ENCODE results near the gene AGAP1.

AGAP1 gene

GRCh38 chr2:235606004-235606715 is 112.3 kb downstream of the AGAP1 start:
- no peak overlapping the region for H3K27ac ChIP-seq (ENCODE audit: low read length)
- peaks cover 2% of the 10 kb centered on the region for H3K4me1 ChIP-seq (ENCODE audit: control insufficient read depth, insufficient read depth, low read length)
- H3K27me3 ChIP-seq (ENCODE audit: control insufficient read depth, insufficient read depth, low read length) = no peaks in the 10 kb centered on the region
- H3K36me3 ChIP-seq (ENCODE audit: control insufficient read depth, insufficient read depth, low read length) = no peaks in the 10 kb centered on the region
- no peak for DNase-seq (ENCODE audit: low read depth, low spot score)
- no CpG with 5 or more reads among the region's 10 CpGs for WGBS (ENCODE audit: insufficient coverage, insufficient read length)
- H3K4me3 ChIP-seq (ENCODE audit: low read length) = no peak overlapping the region
- H3K9me3 ChIP-seq (ENCODE audit: control insufficient read depth, insufficient read depth, low read length) = no peaks in the 10 kb centered on the region

GRCh38 chr2:235607546-235608199 is 113.8 kb downstream of the AGAP1 start:
- Histone ChIP-seq H3K4me3 (ENCODE audit: low read length) (no peak overlapping the region), H3K27me3 (ENCODE audit: control insufficient read depth, insufficient read depth, low read length) (no peaks in the 10 kb centered on the region), H3K36me3 (ENCODE audit: control insufficient read depth, insufficient read depth, low read length) (no peaks in the 10 kb centered on the region), H3K27ac (ENCODE audit: low read length) (no peak overlapping the region), H3K4me1 (ENCODE audit: control insufficient read depth, insufficient read depth, low read length) (peaks cover 4% of the 10 kb centered on the region), H3K9me3 (ENCODE audit: control insufficient read depth, insufficient read depth, low read length) (no peaks in the 10 kb centered on the region)
- WGBS (ENCODE audit: insufficient coverage, insufficient read length) = no CpG with 5 or more reads among the region's 18 CpGs
- no peak for DNase-seq (ENCODE audit: low read depth, low spot score)

- Histone ChIP-seq H3K4me1 (ENCODE audit: control insufficient read depth, insufficient read depth, low read length) (peaks cover 4% of the 10 kb centered on the region), H3K27me3 (ENCODE audit: control insufficient read depth, insufficient read depth, low read length) (no peaks in the 10 kb centered on the region), H3K4me3 (ENCODE audit: low read length) (no peak overlapping the region), H3K36me3 (ENCODE audit: control insufficient read depth, insufficient read depth, low read length) (no peaks in the 10 kb centered on the region), H3K9me3 (ENCODE audit: control insufficient read depth, insufficient read depth, low read length) (no peaks in the 10 kb centered on the region), H3K27ac (ENCODE audit: low read length) (no peak overlapping the region)
- DNase-seq (ENCODE audit: low read depth, low spot score) = no peak
- no CpG with 5 or more reads among the region's 14 CpGs for WGBS (ENCODE audit: insufficient coverage, insufficient read length)
Observed at GRCh38 chr2:235608200-235608887, 114.5 kb downstream of the AGAP1 start.

GRCh38 chr2:235609321-235609720 is 115.5 kb downstream of the AGAP1 start:
- no peaks in the 10 kb centered on the region for H3K36me3 ChIP-seq (ENCODE audit: control insufficient read depth, insufficient read depth, low read length)
- no peak overlapping the region for H3K4me3 ChIP-seq (ENCODE audit: low read length)
- WGBS (ENCODE audit: insufficient coverage, insufficient read length) = no CpG with 5 or more reads among the region's 11 CpGs
- H3K27ac ChIP-seq (ENCODE audit: low read length) = no peak overlapping the region
- no peaks in the 10 kb centered on the region for H3K27me3 ChIP-seq (ENCODE audit: control insufficient read depth, insufficient read depth, low read length)
- no peaks in the 10 kb centered on the region for H3K9me3 ChIP-seq (ENCODE audit: control insufficient read depth, insufficient read depth, low read length)
- H3K4me1 ChIP-seq (ENCODE audit: control insufficient read depth, insufficient read depth, low read length) = peaks cover 4% of the 10 kb centered on the region
- no peak for DNase-seq (ENCODE audit: low read depth, low spot score)

- H3K27me3 ChIP-seq (ENCODE audit: control insufficient read depth, insufficient read depth, low read length) = no peaks in the 10 kb centered on the region
- no CpG with 5 or more reads among the region's 5 CpGs for WGBS (ENCODE audit: insufficient coverage, insufficient read length)
- no peak overlapping the region for H3K4me3 ChIP-seq (ENCODE audit: low read length)
- no peak for DNase-seq (ENCODE audit: low read depth, low spot score)
- peaks cover 4% of the 10 kb centered on the region for H3K4me1 ChIP-seq (ENCODE audit: control insufficient read depth, insufficient read depth, low read length)
- no peaks in the 10 kb centered on the region for H3K9me3 ChIP-seq (ENCODE audit: control insufficient read depth, insufficient read depth, low read length)
- no peaks in the 10 kb centered on the region for H3K36me3 ChIP-seq (ENCODE audit: control insufficient read depth, insufficient read depth, low read length)
- no peak overlapping the region for H3K27ac ChIP-seq (ENCODE audit: low read length)
Observed at GRCh38 chr2:235609746-235610145, 115.9 kb downstream of the AGAP1 start.

GRCh38 chr2:235610696-235611257 is 116.9 kb downstream of the AGAP1 start:
- Histone ChIP-seq H3K36me3 (ENCODE audit: control insufficient read depth, insufficient read depth, low read length) (no peaks in the 10 kb centered on the region), H3K4me1 (ENCODE audit: control insufficient read depth, insufficient read depth, low read length) (peaks cover 4% of the 10 kb centered on the region), H3K27me3 (ENCODE audit: control insufficient read depth, insufficient read depth, low read length) (no peaks in the 10 kb centered on the region), H3K9me3 (ENCODE audit: control insufficient read depth, insufficient read depth, low read length) (no peaks in the 10 kb centered on the region), H3K27ac (ENCODE audit: low read length) (no peak overlapping the region), H3K4me3 (ENCODE audit: low read length) (no peak overlapping the region)
- WGBS (ENCODE audit: insufficient coverage, insufficient read length) = no CpG with 5 or more reads among the region's 12 CpGs
- no peak for DNase-seq (ENCODE audit: low read depth, low spot score)

GRCh38 chr2:235611349-235611748 is 117.5 kb downstream of the AGAP1 start:
- Histone ChIP-seq H3K27me3 (ENCODE audit: control insufficient read depth, insufficient read depth, low read length) (no peaks in the 10 kb centered on the region), H3K9me3 (ENCODE audit: control insufficient read depth, insufficient read depth, low read length) (no peaks in the 10 kb centered on the region), H3K4me1 (ENCODE audit: control insufficient read depth, insufficient read depth, low read length) (peaks cover 2% of the 10 kb centered on the region; the same call in 1 of the 2 replicates), H3K4me3 (ENCODE audit: low read length) (no peak overlapping the region), H3K36me3 (ENCODE audit: control insufficient read depth, insufficient read depth, low read length) (no peaks in the 10 kb centered on the region), H3K27ac (ENCODE audit: low read length) (no peak overlapping the region)
- no CpG with 5 or more reads among the region's 1 CpG for WGBS (ENCODE audit: insufficient coverage, insufficient read length)
- DNase-seq (ENCODE audit: low read depth, low spot score) = no peak

- WGBS (ENCODE audit: insufficient coverage, insufficient read length) = no CpG with 5 or more reads among the region's 7 CpGs
- no peaks in the 10 kb centered on the region for H3K36me3 ChIP-seq (ENCODE audit: control insufficient read depth, insufficient read depth, low read length)
- H3K4me1 ChIP-seq (ENCODE audit: control insufficient read depth, insufficient read depth, low read length) = peaks cover 2% of the 10 kb centered on the region; the same call in 1 of the 2 replicates
- no peak overlapping the region for H3K4me3 ChIP-seq (ENCODE audit: low read length)
- no peaks in the 10 kb centered on the region for H3K9me3 ChIP-seq (ENCODE audit: control insufficient read depth, insufficient read depth, low read length)
- H3K27me3 ChIP-seq (ENCODE audit: control insufficient read depth, insufficient read depth, low read length) = no peaks in the 10 kb centered on the region
- DNase-seq (ENCODE audit: low read depth, low spot score) = no peak
- H3K27ac ChIP-seq (ENCODE audit: low read length) = no peak overlapping the region
Observed at GRCh38 chr2:235611756-235612155, 117.9 kb downstream of the AGAP1 start.

GRCh38 chr2:235612181-235612950 is 118.5 kb downstream of the AGAP1 start:
- Histone ChIP-seq H3K9me3 (ENCODE audit: control insufficient read depth, insufficient read depth, low read length) (no peaks in the 10 kb centered on the region), H3K4me1 (ENCODE audit: control insufficient read depth, insufficient read depth, low read length) (peaks cover 2% of the 10 kb centered on the region; the same call in 1 of the 2 replicates), H3K27ac (ENCODE audit: low read length) (no peak overlapping the region), H3K36me3 (ENCODE audit: control insufficient read depth, insufficient read depth, low read length) (no peaks in the 10 kb centered on the region), H3K27me3 (ENCODE audit: control insufficient read depth, insufficient read depth, low read length) (no peaks in the 10 kb centered on the region), H3K4me3 (ENCODE audit: low read length) (no peak overlapping the region)
- DNase-seq (ENCODE audit: low read depth, low spot score) = no peak
- WGBS (ENCODE audit: insufficient coverage, insufficient read length) = no CpG with 5 or more reads among the region's 15 CpGs

- no peaks in the 10 kb centered on the region for H3K36me3 ChIP-seq (ENCODE audit: control insufficient read depth, insufficient read depth, low read length)
- peaks cover 2% of the 10 kb centered on the region; the same call in 1 of the 2 replicates for H3K4me1 ChIP-seq (ENCODE audit: control insufficient read depth, insufficient read depth, low read length)
- no peaks in the 10 kb centered on the region for H3K9me3 ChIP-seq (ENCODE audit: control insufficient read depth, insufficient read depth, low read length)
- H3K27ac ChIP-seq (ENCODE audit: low read length) = no peak overlapping the region
- H3K27me3 ChIP-seq (ENCODE audit: control insufficient read depth, insufficient read depth, low read length) = no peaks in the 10 kb centered on the region
- no peak for DNase-seq (ENCODE audit: low read depth, low spot score)
- WGBS (ENCODE audit: insufficient coverage, insufficient read length) = no CpG with 5 or more reads among the region's 6 CpGs
- H3K4me3 ChIP-seq (ENCODE audit: low read length) = no peak overlapping the region
Observed at GRCh38 chr2:235613649-235614048, 119.8 kb downstream of the AGAP1 start.

Data from iPS DF 6.9 (cell line).